ENCODE data around the gene TRIP4. TPM values are rescaled to one million over a fixed set of nuclear protein-coding genes. Genes with fewer than 3 reads are reported as not detected.

Gene TRIP4
- polyA plus RNA-seq, 2 of the 4 experiments (the other 2 are of a cell fraction) = 24.8 to 34.9 TPM

DNA sequence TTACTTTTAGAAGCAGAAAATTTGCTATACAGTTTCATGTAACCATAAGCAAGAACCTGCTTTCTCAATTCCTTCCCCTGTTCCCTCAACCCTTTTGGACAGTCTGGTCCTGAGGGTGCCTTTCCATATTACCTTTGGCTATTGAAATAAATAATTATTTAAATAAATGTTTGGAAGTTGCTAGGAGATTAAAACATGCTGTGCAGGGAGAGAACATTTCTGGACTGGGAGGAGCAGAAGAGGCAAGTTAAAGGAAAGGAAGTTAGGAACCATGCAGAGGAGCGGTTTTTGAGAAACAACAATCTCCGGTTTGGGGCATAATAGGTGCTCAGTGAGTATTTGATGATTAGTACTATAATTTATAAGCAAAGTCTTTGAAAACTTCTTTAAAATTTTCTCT, 114.5 kb downstream of the TRIP4 start:
- CTCF ChIA-PET = interaction anchor here (1.1 to 2.5 kb wide), 4 partner anchors 151 to 226 kb away, joined by 3 to 9 read pairs (median 6); no protein-coding TSS in a partner anchor
- TF ChIP-seq, protein P1, sequence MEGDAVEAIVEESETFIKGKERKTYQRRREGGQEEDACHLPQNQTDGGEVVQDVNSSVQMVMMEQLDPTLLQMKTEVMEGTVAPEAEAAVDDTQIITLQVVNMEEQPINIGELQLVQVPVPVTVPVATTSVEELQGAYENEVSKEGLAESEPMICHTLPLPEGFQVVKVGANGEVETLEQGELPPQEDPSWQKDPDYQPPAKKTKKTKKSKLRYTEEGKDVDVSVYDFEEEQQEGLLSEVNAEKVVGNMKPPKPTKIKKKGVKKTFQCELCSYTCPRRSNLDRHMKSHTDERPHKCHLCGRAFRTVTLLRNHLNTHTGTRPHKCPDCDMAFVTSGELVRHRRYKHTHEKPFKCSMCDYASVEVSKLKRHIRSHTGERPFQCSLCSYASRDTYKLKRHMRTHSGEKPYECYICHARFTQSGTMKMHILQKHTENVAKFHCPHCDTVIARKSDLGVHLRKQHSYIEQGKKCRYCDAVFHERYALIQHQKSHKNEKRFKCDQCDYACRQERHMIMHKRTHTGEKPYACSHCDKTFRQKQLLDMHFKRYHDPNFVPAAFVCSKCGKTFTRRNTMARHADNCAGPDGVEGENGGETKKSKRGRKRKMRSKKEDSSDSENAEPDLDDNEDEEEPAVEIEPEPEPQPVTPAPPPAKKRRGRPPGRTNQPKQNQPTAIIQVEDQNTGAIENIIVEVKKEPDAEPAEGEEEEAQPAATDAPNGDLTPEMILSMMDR (IDR thresholded peaks at IDR 0.05) = no peak
- ATAC-seq (no peak), FAIRE-seq (no peak), DNase-seq (ENCODE audit: low read depth in 1 of 2, low spot score in 1 of 2) (no peak)
- no peaks in the 10 kb centered on the region for H3K9me3 ChIP-seq
- no peak overlapping the region for H3K27ac ChIP-seq
- 93% methylated on average over 2 of the region's 2 CpGs for WGBS (ENCODE audit: missing lambda C conversion rate)
- POLR2A ChIA-PET = no interaction called here
- no peak overlapping the region for H3K4me3 ChIP-seq
- no peak overlapping the region for H3K4me2 ChIP-seq
- H3K4me1 ChIP-seq = peaks cover under 1% of the 10 kb centered on the region; the same call in 1 of the 3 replicates

DNA sequence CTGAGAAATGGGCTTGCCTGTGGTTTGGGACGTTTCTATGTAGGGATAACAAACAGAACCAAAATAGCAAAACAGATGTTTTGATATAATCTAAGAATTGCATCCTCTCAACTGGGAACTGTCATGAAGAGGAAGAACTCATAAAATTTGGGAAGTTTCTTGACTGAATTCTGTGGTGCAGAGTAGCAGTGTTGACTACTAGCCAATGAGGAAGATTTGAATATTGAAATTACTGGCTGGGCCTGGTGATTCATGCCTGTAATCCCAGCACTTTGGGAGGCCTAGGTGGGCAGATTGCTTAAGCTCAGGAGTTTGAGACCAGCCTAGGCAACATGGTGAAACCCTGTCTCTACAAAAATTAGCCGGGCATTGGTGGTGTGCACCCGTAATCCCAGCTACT, 114.9 kb downstream of the TRIP4 start:
- DNase-seq (ENCODE audit: low read depth in 1 of 2, low spot score in 1 of 2) (no peak), ATAC-seq (no peak), FAIRE-seq (no peak)
- ChIA-PET POLR2A (no interaction called here), CTCF (interaction anchor here (1.0 to 2.5 kb wide), 3 partner anchors 14 to 155 kb away, joined by 3 to 9 read pairs (median 3); no protein-coding TSS in a partner anchor)
- TF ChIP-seq BHLHE40 (IDR thresholded peaks at IDR 0.05; ENCODE audit: low read depth, low read length) = no peak
- no peak for TF ChIP-seq MYC (IDR thresholded peaks at IDR 0.05; ENCODE audit: borderline replicate concordance, low read length)
- no peak for TF ChIP-seq PHF8 (IDR thresholded peaks at IDR 0.05; ENCODE audit: borderline replicate concordance, low read depth)
- no peak for TF ChIP-seq POLR2A (IDR thresholded peaks at IDR 0.05; ENCODE audit: low read length)
- no peak for TF ChIP-seq ZFP36 (IDR thresholded peaks at IDR 0.05; ENCODE audit: borderline replicate concordance, partially characterized antibody)
- no peak for TF ChIP-seq CEBPB (IDR thresholded peaks at IDR 0.05)
- TF ChIP-seq NFE2L2 (conservative IDR thresholded peaks at IDR 0.05; ENCODE audit: low read length) = no peak
- TF ChIP-seq, protein P2, sequence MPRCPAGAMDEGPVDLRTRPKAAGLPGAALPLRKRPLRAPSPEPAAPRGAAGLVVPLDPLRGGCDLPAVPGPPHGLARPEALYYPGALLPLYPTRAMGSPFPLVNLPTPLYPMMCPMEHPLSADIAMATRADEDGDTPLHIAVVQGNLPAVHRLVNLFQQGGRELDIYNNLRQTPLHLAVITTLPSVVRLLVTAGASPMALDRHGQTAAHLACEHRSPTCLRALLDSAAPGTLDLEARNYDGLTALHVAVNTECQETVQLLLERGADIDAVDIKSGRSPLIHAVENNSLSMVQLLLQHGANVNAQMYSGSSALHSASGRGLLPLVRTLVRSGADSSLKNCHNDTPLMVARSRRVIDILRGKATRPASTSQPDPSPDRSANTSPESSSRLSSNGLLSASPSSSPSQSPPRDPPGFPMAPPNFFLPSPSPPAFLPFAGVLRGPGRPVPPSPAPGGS (IDR thresholded peaks at IDR 0.05) = no peak
- TF ChIP-seq RARB (CRISPR knock-in tag; IDR thresholded peaks at IDR 0.05) = no peak
- TF ChIP-seq EHF (CRISPR knock-in tag; IDR thresholded peaks at IDR 0.05) = no peak
- TF ChIP-seq KDM1A (IDR thresholded peaks at IDR 0.05; ENCODE audit: low read depth) = no peak
- no peak for TF ChIP-seq RCOR1 (IDR thresholded peaks at IDR 0.05; ENCODE audit: low read depth, low read length)
- Histone ChIP-seq H3K4me2 (no peak overlapping the region), H3K27ac (no peak overlapping the region), H3K4me1 (peaks cover 5% of the 10 kb centered on the region), H3K4me3 (no peak overlapping the region), H3K9me3 (no peaks in the 10 kb centered on the region)
- 86% methylated on average over 3 of the region's 3 CpGs for WGBS (ENCODE audit: missing lambda C conversion rate)

DNA sequence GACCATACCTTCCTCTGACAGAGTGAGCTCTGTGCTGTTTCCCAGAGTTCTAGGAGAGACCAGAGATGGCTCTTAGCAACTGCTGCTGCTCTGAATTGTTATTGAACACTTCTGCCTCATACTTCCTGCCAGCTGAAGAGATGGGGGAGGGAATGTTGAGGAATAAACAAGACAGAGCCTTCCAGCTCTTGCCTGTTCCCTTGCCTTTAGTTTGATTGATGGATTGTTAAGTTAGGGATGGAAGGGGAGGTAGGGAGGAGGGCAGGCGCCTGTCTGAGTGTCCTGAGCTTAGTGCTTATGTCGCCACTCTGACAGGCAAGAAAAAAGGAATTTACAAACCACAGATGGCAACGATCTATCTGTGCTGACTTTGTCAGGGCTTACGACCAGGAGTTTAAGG, 115.6 kb downstream of the TRIP4 start:
- POLR2A ChIA-PET = no interaction called here
- FAIRE-seq (no peak), ATAC-seq (no peak), DNase-seq (ENCODE audit: low read depth in 1 of 2, low spot score in 1 of 2) (no peak)
- Histone ChIP-seq H3K9me3 (no peaks in the 10 kb centered on the region), H3K4me1 (peaks cover 11% of the 10 kb centered on the region), H3K27ac (no peak overlapping the region), H3K4me3 (no peak overlapping the region), H3K4me2 (no peak overlapping the region)
- 78% methylated on average over 4 of the region's 4 CpGs for WGBS (ENCODE audit: missing lambda C conversion rate)
- CTCF ChIA-PET = interaction anchor here (0.6 to 2.5 kb wide), 8 partner anchors 8 to 333 kb away, joined by 3 to 9 read pairs (median 3); no protein-coding TSS in a partner anchor
- TF ChIP-seq FOSL2 (IDR thresholded peaks at IDR 0.05) (no peak), FOSL2 (CRISPR knock-in tag; IDR thresholded peaks at IDR 0.05) (no peak), EHMT2 (IDR thresholded peaks at IDR 0.05; ENCODE audit: low read depth) (no peak), HOXA7 (CRISPR knock-in tag; IDR thresholded peaks at IDR 0.05) (no peak), MAFK (IDR thresholded peaks at IDR 0.05; ENCODE audit: partially characterized antibody) (no peak), ZC3H11A (IDR thresholded peaks at IDR 0.05) (no peak), HDAC2 (IDR thresholded peaks at IDR 0.05) (no peak), MYC (IDR thresholded peaks at IDR 0.05; ENCODE audit: borderline replicate concordance, low read length) (no peak)
- TF ChIP-seq, protein P3, sequence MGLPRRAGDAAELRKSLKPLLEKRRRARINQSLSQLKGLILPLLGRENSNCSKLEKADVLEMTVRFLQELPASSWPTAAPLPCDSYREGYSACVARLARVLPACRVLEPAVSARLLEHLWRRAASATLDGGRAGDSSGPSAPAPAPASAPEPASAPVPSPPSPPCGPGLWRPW (IDR thresholded peaks at IDR 0.05) = no peak
